Lower leg skin (tissue), 4 donors: ENCODE data around the gene LEMD1. TPM values are rescaled to one million over a fixed set of nuclear protein-coding genes. Genes with fewer than 3 reads are reported as not detected.
"Not testable (repeated sequence)": the region's sequence is repeated elsewhere in the genome, so short reads cannot be mapped to it uniquely, and the experiment has no call there.

ENCODE experiments used
- DNase-seq, 2 donors: peaks; one replicate each; pipeline ENCODE4 v3.0.0-alpha.2; 2019; ENCODE audit warnings: low spot score in 2 of 2
- H3K4me3 ChIP-seq: fragments of 200-600 bp; sonication (generic); 2 replicates; pipeline ENCODE4 v1.5.1; 2017; ENCODE audit warnings: mild to moderate bottlenecking, low read depth; ENCODE audit not compliant: poor library complexity, severe bottlenecking
- CTCF ChIP-seq, 3 donors: fragments of 450-650 bp; IDR thresholded peaks; one replicate each; pipeline ENCODE4 v1.5.1; 2016; ENCODE audit warnings: antibody characterized with exemption in 3 of 3, mild to moderate bottlenecking in 3 of 3, moderate library complexity in 2 of 3
- POLR2A ChIP-seq, 2 donors: fragments of 450-650 bp; IDR thresholded peaks; one replicate each; pipeline ENCODE4 v1.6.1; 2016 to 2017; ENCODE audit warnings: antibody characterized with exemption in 2 of 2, mild to moderate bottlenecking in 1 of 2, moderate library complexity in 1 of 2
- WGBS, 2 donors: methylation state at CpG; one replicate each; pipeline ENCODE4 v1.1.5; 2018; 5-methylcytosine and 5-hydroxymethylcytosine counted together
- intact Hi-C: fragments of 100-400 bp; cut with DNase I; formaldehyde crosslinking; loops from one replicate; pipeline ENCODE4 v1.15.0; 2023; ENCODE audit warnings: low total_unique reads
- total RNA-seq, 4 donors: library from RNA; depleted of rRNA; stranded (reverse); fragments of >200 nt; gene quantifications; one replicate each; pipeline ENCODE4 v1.1.0, GENCODE V29; 2016

The LEMD1 gene
- total RNA-seq, 4 donors from 2014 or later, result not detected

DNA sequence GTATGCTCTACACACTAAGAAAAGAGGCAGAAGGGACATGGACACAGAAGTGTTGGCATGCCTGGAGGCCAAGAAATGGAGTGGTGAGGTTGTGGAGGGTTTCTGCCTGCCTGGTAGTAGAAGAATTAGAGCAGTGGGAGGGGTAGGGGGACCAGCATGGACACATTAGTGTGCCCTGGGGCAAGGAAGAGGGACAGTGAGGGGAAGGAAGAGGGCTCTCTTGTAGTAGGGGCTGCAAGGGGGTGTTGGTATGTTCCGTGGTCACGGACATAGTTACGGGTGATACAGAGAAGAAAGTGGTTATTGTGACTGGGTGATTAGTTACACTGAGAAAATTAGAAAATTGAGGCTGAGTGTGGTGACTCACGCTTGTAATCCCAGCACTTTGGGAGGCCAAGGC lies 23.3 kb downstream of the LEMD1 start:
- H3K4me3 ChIP-seq, result no peak overlapping the region
- DNase-seq, result no peak
- no peak for TF ChIP-seq POLR2A (IDR thresholded peaks at IDR 0.05)
- no peak for TF ChIP-seq CTCF (IDR thresholded peaks at IDR 0.05)
- intact Hi-C loops, result no loop called here
- 86% methylated on average over 4 of the region's 4 CpGs for WGBS, 2 donors

- H3K4me3 ChIP-seq, result no peak overlapping the region
- WGBS, 2 donors, result 4 to 10% methylated on average over 6 of the region's 6 CpGs
- no peak for DNase-seq
- TF ChIP-seq CTCF (IDR thresholded peaks at IDR 0.05) (no peak), POLR2A (IDR thresholded peaks at IDR 0.05) (no peak)
- intact Hi-C loops, result no loop called here
Observed at GRCh38 chr1:205396967-205397616, 24.8 kb downstream of the LEMD1 start.

DNA sequence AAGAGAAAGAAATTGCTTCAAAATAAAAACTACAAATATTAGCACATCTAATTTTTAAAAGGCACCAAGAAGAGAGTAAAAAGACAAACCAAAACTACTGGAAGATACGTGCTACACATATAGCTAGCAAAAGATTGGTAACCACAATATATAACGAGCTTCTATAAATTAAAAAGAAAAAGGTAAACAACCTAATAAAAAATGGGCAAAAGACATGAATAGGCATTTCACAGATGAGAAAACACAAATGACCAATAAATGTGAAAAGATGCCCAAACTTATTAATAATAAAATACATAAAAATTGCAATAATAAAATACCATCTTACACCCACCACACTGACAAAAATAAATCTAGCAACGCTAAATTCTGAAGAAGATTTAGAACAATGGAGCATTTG lies 26.2 kb downstream of the LEMD1 start:
- WGBS, 2 donors, result 78 to 82% methylated on average over 3 of the region's 3 CpGs
- TF ChIP-seq CTCF (IDR thresholded peaks at IDR 0.05), result no peak
- no peak for TF ChIP-seq POLR2A (IDR thresholded peaks at IDR 0.05)
- intact Hi-C loops, result no loop called here
- no peak for DNase-seq
- H3K4me3 ChIP-seq, result no peak overlapping the region

GRCh38 chr1:205392650-205393049 lies 29.2 kb downstream of the LEMD1 start:
- TF ChIP-seq CTCF (IDR thresholded peaks at IDR 0.05) (no peak), POLR2A (IDR thresholded peaks at IDR 0.05) (no peak)
- WGBS, 2 donors, result 83% methylated on average over 1 of the region's 1 CpG
- intact Hi-C loops, result no loop called here
- DNase-seq, result no peak
- H3K4me3 ChIP-seq, result no peak overlapping the region

DNA sequence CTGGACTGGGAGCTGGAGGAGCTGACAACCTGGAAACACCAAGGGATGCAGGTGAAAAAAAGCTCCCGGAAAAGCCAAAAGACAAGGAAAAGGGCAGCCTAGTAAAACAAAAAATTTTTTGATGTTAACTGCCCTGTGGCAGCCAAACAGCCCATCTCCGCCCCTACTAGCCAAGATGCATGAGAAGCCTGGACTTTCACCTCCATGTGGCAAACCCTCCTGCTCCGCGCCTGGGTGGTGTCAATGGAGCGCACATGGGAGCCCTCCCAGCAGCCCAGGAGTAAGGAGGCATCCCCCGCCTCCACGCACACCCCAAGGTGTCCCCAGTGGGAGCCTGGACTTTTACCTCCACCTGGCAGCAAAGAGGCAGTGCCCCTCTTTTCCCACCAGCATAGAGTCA lies 30.5 kb downstream of the LEMD1 start:
- 90 to 91% methylated on average over 7 of the region's 7 CpGs for WGBS, 2 donors
- H3K4me3 ChIP-seq, result no peak overlapping the region
- intact Hi-C loops, result no loop called here
- TF ChIP-seq POLR2A (IDR thresholded peaks at IDR 0.05) (no peak), CTCF (IDR thresholded peaks at IDR 0.05) (no peak)
- DNase-seq, result peak in 1 of 2 donors; percentile 18

- TF ChIP-seq CTCF (IDR thresholded peaks at IDR 0.05) (no peak), POLR2A (IDR thresholded peaks at IDR 0.05) (no peak)
- intact Hi-C loops, result no loop called here
- 87 to 98% methylated on average over 2 of the region's 2 CpGs for WGBS, 2 donors
Observed at GRCh38 chr1:205387845-205388244, 34.0 kb downstream of the LEMD1 start.

DNA sequence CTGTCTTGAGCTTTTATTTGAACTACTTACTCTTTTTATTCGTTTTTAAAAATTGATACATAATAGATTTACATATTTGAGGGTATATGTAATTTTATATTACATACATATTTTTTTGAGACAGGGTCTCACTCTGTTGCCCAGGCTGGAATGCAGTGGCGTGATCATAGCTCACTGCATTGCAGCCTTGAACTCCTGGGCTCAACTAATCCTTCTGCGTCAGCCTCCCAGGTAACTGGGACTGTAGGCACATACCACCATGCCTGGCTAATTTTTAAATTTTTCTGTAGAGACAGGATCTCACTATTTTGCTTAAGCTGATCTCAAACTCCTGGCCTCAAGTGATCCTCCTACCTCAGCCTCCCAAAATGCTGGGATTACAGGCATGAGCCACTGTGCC lies 38.9 kb downstream of the LEMD1 start:
- H3K4me3 ChIP-seq, intact Hi-C loops: not testable (repeated sequence)
- WGBS, 2 donors, result 84 to 87% methylated on average over 3 of the region's 3 CpGs
- peak in 1 of 2 donors; percentile 42 for DNase-seq

More at GRCh38 chr1:205387845-205388244, 34.0 kb downstream of the LEMD1 start:
- no peak overlapping the region for H3K4me3 ChIP-seq
- DNase-seq, result no peak
